Medulla oblongata (tissue), 1 donor: Measurements from ENCODE around the gene DCP1A.
"Not testable (repeated sequence)": the region's sequence is repeated elsewhere in the genome, so short reads cannot be mapped to it uniquely, and the experiment has no call there.

ENCODE experiments used
- DNase-seq: peaks from one replicate; pipeline ENCODE4 v3.0.0-alpha.2; 2015; ENCODE audit errors: extremely low spot score

The DCP1A gene

GRCh38 chr3:53328746-53329145 lies 18.6 kb downstream of the DCP1A start:
- no peak for DNase-seq

DNA sequence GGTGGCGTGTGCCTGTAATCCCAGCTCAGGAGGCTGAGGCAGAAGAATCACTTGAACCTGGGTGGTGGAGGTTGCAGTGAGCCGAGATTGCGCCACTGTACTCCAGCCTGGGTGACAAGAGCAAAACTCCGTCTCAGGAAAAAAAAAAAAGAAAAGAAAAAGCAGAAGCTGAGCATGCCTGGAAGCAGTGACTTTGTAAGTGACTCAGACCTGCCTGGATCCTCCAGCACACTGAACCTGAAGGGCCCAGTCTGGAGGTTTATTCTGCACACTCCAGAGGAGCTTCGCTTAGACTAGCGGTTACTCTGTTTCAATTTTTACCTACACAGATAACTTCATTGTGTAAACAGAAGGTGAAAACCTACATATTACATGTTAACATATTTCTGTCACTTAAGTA lies 19.4 kb downstream of the DCP1A start:
- DNase-seq: not testable (repeated sequence)

- no peak for DNase-seq
These were observed 23.2 kb downstream of the DCP1A start for GRCh38 chr3:53324105-53324504.

DNA sequence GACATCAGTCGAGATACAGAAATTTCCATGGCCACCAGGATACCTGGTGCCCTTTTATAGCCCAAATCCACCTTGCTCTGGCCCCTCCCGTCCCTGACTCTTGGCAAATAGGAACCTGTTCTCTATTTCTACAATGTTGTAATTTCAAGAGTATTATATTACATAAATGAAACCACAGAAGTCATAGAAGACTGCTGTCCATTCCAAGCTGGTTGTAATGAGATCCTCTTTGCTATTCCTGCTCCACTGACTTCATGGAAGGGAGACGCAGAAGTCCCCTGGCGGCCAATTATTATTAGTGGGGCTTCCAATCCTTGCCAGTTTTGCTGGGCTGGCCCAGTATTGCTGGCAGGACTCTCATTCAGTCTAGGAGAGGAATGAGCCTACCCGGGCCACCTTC lies 26.6 kb downstream of the DCP1A start:
- no peak for DNase-seq

DNA sequence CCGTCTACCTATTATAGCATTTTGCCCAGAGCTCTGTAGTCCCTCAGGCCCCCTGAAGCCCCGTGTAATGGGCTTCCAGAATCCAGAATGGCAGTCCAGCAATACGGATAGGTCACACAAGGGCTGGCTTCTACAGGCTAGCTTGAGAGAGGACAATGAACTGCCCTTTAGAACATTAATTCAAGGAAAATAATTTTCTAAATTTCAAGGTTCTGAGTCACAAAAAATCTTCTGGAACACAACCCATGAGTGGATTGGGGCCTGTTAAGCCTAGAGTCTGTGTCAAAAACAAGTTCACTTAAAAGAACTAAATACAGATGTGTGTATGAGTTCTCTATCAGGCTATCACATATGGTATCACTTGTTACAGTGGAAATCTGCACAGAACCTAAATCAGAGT lies 28.8 kb downstream of the DCP1A start:
- no peak for DNase-seq

- DNase-seq: no peak
These were observed 34.5 kb downstream of the DCP1A start for GRCh38 chr3:53312832-53313231.

DNA sequence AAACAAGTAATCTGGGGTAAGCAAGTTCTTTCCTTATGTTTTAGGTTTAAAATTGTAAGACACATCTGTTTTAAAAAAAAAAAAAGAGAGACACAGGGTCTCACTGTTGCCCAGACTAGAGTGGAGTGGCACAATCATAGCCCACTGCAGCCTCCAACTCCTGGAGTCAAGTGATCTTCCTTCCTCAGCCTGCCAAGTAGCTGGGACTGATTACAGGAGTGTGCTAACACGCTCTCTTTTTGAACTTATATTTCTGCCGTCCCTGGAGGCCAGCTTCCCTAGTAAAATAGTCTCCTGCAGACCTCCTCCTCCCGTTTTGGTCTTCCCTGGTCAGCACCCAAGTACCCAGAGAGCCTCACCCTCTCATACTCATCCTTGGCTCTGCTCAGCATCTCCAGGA lies 35.5 kb downstream of the DCP1A start:
- DNase-seq: no peak

GRCh38 chr3:53303957-53304356 lies 43.4 kb downstream of the DCP1A start:
- peak; percentile 41 for DNase-seq

- DNase-seq: no peak
These were observed 43.8 kb downstream of the DCP1A start for GRCh38 chr3:53303549-53303948.

GRCh38 chr3:53300826-53301225 lies 46.5 kb downstream of the DCP1A start:
- DNase-seq: no peak

DNA sequence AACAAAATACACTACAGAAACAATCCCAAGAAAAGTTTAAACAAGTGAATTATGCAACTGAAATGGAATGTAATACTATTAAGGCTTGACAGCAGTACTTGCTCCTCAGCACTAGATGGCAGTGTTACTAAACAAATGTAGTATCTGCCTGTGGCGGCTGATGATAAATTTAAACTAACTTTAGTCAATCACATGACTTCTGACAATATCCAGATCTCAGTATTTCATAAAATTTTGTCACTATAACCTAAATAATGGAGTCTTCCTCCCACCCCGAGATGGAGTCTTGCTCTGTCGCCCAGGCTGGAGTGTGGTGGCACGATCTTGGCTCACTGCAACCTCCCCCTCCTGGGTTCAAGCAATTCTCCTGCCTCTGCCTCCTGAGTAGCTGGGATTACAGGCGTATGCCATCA lies 47.7 kb downstream of the DCP1A start:
- DNase-seq: peak; percentile 72

DNA sequence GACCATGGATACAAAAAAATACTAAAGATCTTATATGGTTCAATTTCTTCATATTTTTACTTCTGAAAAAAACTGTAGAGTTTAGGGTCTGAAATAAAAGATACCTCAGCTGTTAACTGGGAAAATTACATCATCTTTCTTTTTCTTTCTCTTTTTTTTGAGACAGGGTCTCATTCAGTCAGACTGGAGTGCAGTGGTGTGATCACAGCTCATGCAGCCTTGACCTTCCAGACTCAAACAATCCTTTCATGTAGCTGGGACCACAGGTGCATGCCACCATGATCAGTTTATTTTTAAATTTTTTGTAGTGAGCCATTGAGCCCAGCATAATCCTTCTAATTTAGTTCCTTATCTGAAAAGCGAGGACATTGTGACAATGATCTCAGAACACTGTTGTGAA lies 51.9 kb downstream of the DCP1A start:
- DNase-seq: no peak

DNA sequence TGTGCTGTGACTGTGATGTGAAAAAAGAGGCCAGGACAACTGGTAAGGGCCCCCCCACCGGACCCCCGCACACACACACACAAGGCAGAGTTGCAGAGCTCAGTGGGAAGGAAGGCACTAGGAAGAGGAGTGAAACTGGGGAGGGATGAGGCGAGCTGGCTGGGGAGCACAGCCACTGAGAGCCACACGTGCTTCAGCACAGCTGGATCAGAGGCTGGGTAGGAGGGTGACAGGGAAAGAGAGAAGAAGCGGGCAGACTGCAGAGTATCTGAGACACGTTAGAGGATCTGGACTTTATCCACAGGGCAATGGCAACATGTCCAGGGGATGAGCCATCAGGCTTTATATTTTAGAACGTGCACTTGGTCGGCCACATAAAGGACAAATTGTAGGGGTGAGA lies 53.5 kb downstream of the DCP1A start:
- peak; percentile 33 for DNase-seq

- no peak for DNase-seq
These were observed 59.1 kb downstream of the DCP1A start for GRCh38 chr3:53288214-53288613.

- DNase-seq: peak; percentile 56
These were observed 60.2 kb downstream of the DCP1A start for GRCh38 chr3:53287131-53287629.

DNA sequence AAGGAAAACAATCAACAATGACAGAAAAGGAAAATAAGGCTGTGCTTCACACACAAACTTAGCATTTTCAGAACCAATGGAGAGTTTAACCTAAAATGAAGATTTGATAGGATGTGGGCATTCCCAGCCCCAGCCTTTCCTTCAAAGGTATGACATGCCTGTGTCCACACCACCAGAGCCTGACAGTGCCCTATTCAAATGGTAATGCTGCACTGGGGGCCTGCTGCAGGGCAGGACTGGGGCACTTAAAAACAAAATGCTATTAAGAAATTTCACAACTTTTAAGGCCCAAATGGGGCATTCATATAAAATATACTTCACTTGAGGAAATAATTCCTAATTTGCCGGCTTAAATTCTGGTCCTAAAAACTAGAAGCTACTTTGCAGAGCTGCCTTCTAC lies 60.6 kb downstream of the DCP1A start:
- DNase-seq: peak; percentile 35

- DNase-seq: no peak
These were observed 64.8 kb downstream of the DCP1A start for GRCh38 chr3:53282581-53282980.

DNA sequence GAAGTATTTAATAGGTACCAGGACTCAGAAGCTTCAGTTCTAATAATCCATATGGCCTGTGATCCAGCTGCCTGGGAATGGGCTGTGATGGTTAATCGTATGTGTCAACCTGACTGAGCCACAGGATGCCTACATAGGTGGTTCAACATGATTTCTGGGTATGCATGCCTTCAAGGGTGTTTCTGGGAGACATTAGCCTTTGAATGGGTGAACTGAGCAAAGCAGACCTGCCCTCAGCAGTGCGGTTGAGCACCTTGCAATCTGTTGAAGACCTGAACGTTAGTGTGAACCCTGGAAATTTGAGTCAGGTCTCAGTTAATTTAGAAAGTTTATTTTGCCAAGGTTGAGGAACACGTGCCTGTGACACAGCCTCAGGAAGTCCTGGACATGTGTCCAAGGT lies 68.7 kb downstream of the DCP1A start:
- DNase-seq: no peak

DNA sequence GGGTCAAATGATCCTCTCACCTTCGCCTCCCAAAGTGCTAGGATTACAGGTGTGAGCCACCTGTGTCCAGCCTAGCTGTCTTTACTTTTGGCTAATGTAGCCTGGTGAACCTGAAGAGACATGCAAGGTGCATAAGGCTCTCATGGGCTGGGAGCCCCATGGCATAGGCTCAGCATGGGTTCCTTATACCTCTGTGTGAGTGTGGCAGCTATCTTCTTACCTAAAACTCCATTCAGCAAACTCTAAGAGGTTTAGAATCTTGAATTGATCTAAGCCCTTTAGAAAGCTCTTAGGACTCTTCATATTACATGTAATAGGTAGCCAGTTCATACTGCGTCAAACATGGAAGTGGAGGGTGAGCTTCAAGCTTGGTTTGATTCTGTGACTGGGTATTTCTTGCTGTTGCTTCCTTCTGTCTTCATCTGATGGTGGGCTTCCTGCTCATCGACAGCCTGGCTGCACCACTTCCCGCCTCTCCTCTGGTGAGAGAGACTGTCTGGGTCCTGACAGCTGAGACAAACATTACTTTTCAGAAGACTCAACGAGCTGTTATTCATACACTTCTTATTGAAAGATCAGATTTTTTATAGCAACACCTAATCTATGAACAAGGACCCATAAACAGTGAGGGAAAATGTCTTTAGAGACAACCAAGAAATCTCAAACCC lies 72.3 kb downstream of the DCP1A start:
- no peak for DNase-seq

DNA sequence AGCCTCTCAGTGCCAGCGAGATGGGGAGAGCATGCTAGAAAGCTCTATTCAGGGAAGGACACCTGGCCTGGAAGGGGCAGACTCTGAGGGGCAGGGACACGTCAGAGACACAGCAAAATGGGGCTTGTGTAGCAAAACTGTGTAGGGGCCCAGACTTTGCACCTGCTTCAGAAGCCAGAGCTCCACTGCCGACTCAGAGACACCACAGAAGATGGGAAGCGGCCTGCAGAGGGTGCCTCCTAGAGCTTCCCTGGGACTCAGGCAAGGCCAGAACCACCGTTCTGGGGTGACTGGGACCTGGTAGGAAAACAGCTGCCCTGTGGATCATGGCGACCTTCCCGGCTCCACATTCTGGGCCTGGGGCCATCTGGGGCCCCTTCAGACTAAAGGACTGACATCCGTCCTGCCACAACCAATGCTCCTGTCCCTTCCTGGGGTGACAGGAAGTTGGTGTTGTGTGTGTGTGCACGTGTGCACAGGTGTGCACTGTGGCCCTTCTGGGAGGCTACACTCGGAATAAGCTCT lies 74.1 kb downstream of the DCP1A start:
- DNase-seq: no peak

- peak; percentile 97 for DNase-seq
These were observed 77.2 kb downstream of the DCP1A start for GRCh38 chr3:53269888-53270880.

GRCh38 chr3:53269193-53269592 lies 78.2 kb downstream of the DCP1A start:
- not testable (repeated sequence) for DNase-seq

DNA sequence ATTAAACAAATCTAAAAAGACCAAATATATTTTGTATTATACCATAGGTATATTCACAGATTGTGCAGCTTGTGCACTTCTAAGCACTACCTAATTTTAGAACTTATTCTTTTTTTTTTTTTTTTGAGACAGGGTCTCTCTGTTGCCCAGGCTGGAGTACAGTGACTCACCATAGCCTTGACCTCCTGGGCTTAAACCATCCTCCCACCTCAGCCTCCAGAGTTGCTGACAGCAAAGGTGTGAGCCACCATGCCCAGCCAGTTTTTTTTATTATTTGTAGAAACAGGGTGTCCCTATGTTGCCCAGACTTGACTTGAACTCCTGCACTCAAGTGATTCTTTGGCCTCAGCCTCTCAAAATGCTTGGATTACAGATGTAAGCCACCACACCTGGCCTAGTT lies 79.6 kb downstream of the DCP1A start:
- DNase-seq: no peak
